ENCODE measurements around the gene PEX7.

DNA sequence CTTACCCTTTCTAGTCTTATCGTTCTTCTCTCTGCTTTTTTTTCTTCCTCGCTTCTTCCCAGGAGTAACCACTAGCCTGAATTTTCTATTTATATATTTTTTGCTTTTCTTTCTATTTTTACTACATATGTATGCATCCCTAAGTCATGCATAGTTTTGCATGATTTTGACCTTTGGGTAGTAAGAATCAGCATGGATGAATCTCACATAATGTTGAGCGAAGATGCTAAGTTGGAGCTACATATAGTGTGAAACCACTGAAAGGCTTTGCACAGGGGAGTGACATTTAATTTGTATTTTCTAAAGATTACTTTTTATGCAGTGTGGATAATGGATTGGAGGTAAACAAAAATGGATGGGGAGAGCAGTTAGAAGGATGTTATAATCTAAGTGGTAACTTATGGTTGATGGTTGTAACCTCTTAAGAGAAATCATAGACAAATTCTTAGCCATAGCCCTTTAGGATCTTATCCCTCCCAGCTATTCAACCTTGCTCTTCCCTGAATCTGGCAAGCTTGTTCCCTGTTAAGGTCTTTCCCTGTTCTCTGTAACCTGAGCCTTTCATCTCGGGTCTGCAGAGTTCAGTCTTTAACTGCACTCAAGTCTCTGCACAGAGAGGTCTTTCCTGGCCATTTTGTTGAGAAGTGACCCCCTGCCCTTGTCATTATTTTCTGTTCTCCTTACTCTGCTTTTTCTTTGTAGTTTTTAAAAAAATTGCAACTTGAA lies 18.0 kb downstream of the PEX7 start:
- no peak for TF ChIP-seq CTCF (IDR thresholded peaks at IDR 0.05)
- no peak for TF ChIP-seq POLR2A (IDR thresholded peaks at IDR 0.05)

All from transverse colon (tissue), 3 donors.